ENCODE measurements around the gene LRMDA. TPM values are rescaled to one million over a fixed set of nuclear protein-coding genes. Genes with fewer than 3 reads are reported as not detected.

The LRMDA gene
- polyA plus RNA-seq, 1 donor (not counting 4 experiments of a cell fraction or from before 2014, with no cell fraction given), result not detected

GRCh38 chr10:75836064-75836463 is 404.6 kb downstream of the LRMDA start:
- TF ChIP-seq EZH2 (IDR thresholded peaks at IDR 0.05; ENCODE audit: low read length), result no peak
- TF ChIP-seq CTCF (optimal IDR thresholded peaks at IDR 0.05 in 1 of 3, IDR thresholded peaks at IDR 0.05 in 1 of 3, conservative IDR thresholded peaks at IDR 0.05 in 1 of 3; ENCODE audit: extremely low read depth in 1 of 3, insufficient read depth in 2 of 3, low read length in 3 of 3), result no peak
- H2AFZ ChIP-seq (ENCODE audit: control insufficient read depth, low read length), result no peak overlapping the region
- H3K4me3 ChIP-seq (ENCODE audit: control insufficient read depth in 2 of 3, extremely low read depth in 1 of 3, insufficient read depth in 2 of 3, low read depth in 1 of 3, low read length in 3 of 3), result no peak overlapping the region
- no peaks in the 10 kb centered on the region for H3K9me3 ChIP-seq (ENCODE audit: control insufficient read depth, low read depth, low read length)
- no peak overlapping the region for H3K9ac ChIP-seq (ENCODE audit: control insufficient read depth, extremely low read depth, insufficient read depth, low read length)
- H3K27ac ChIP-seq (ENCODE audit: control insufficient read depth, insufficient read depth, low read length), result no peak overlapping the region
- no peaks in the 10 kb centered on the region for H3K79me2 ChIP-seq (ENCODE audit: control insufficient read depth, insufficient read depth, low read length)
- H4K20me1 ChIP-seq (ENCODE audit: control insufficient read depth, extremely low read depth, insufficient read depth, low read length), result no peaks in the 10 kb centered on the region
- no peaks in the 10 kb centered on the region for H3K36me3 ChIP-seq (ENCODE audit: control insufficient read depth in 2 of 2, extremely low read depth in 1 of 2, insufficient read depth in 2 of 2, low read length in 2 of 2)
- dilution Hi-C loops (cut with MboI; ENCODE audit: extremely low pct_ligation_motif_present, low sequenced_read_pairs), result no loop called here
- FAIRE-seq (no peak), DNase-seq (ENCODE audit: low read depth, low spot score) (no peak)
- no peaks in the 10 kb centered on the region for H3K9me1 ChIP-seq (ENCODE audit: control insufficient read depth, extremely low read depth, insufficient read depth, low read length)
- no peak overlapping the region for H3K4me2 ChIP-seq (ENCODE audit: control insufficient read depth, extremely low read depth, insufficient read depth, low read depth, low read length)
- H3K4me1 ChIP-seq (ENCODE audit: control insufficient read depth, extremely low read depth, insufficient read depth, low read length), result no peaks in the 10 kb centered on the region
- no peaks in the 10 kb centered on the region for H3K27me3 ChIP-seq (ENCODE audit: control insufficient read depth, extremely low read depth, insufficient read depth, low read length)

- no peaks in the 10 kb centered on the region for H3K79me2 ChIP-seq (ENCODE audit: control insufficient read depth, insufficient read depth, low read length)
- no peaks in the 10 kb centered on the region for H4K20me1 ChIP-seq (ENCODE audit: control insufficient read depth, extremely low read depth, insufficient read depth, low read length)
- no peak for TF ChIP-seq EZH2 (IDR thresholded peaks at IDR 0.05; ENCODE audit: low read length)
- no peak for TF ChIP-seq CTCF (optimal IDR thresholded peaks at IDR 0.05 in 1 of 3, IDR thresholded peaks at IDR 0.05 in 1 of 3, conservative IDR thresholded peaks at IDR 0.05 in 1 of 3; ENCODE audit: extremely low read depth in 1 of 3, insufficient read depth in 2 of 3, low read length in 3 of 3)
- no peak overlapping the region for H3K9ac ChIP-seq (ENCODE audit: control insufficient read depth, extremely low read depth, insufficient read depth, low read length)
- DNase-seq (ENCODE audit: low read depth, low spot score) (no peak), FAIRE-seq (no peak)
- H2AFZ ChIP-seq (ENCODE audit: control insufficient read depth, low read length), result no peak overlapping the region
- no peaks in the 10 kb centered on the region for H3K9me3 ChIP-seq (ENCODE audit: control insufficient read depth, low read depth, low read length)
- H3K4me2 ChIP-seq (ENCODE audit: control insufficient read depth, extremely low read depth, insufficient read depth, low read depth, low read length), result no peak overlapping the region
- H3K4me1 ChIP-seq (ENCODE audit: control insufficient read depth, extremely low read depth, insufficient read depth, low read length), result no peaks in the 10 kb centered on the region
- no peaks in the 10 kb centered on the region for H3K9me1 ChIP-seq (ENCODE audit: control insufficient read depth, extremely low read depth, insufficient read depth, low read length)
- no peaks in the 10 kb centered on the region for H3K36me3 ChIP-seq (ENCODE audit: control insufficient read depth in 2 of 2, extremely low read depth in 1 of 2, insufficient read depth in 2 of 2, low read length in 2 of 2)
- dilution Hi-C loops (cut with MboI; ENCODE audit: extremely low pct_ligation_motif_present, low sequenced_read_pairs), result no loop called here
- H3K4me3 ChIP-seq (ENCODE audit: control insufficient read depth in 2 of 3, extremely low read depth in 1 of 3, insufficient read depth in 2 of 3, low read depth in 1 of 3, low read length in 3 of 3), result no peak overlapping the region
- no peaks in the 10 kb centered on the region for H3K27me3 ChIP-seq (ENCODE audit: control insufficient read depth, extremely low read depth, insufficient read depth, low read length)
- no peak overlapping the region for H3K27ac ChIP-seq (ENCODE audit: control insufficient read depth, insufficient read depth, low read length)
Measured at GRCh38 chr10:75838486-75838885, 407.1 kb downstream of the LRMDA start.

Data from keratinocyte (primary cell).